Measurements from ENCODE around the gene OR1L6. TPM values are rescaled to one million over a fixed set of nuclear protein-coding genes. Genes with fewer than 3 reads are reported as not detected.

The OR1L6 gene
- polyA plus RNA-seq, 1 donor from 2014 or later: not detected

GRCh38 chr9:122777052-122777451, 34.9 kb downstream of the OR1L6 start (continued):
- TF ChIP-seq POLR2AphosphoS5 (IDR thresholded peaks at IDR 0.05): no peak

- Histone ChIP-seq H3F3A (ENCODE audit: insufficient read depth, low read length, poor library complexity, severe bottlenecking) (no peaks in the 10 kb centered on the region), H3K9me3 (ENCODE audit: low read length) (peaks cover 1% of the 10 kb centered on the region), H3K9me2 (ENCODE audit: insufficient read depth, low read length) (no peaks in the 10 kb centered on the region), H3K27me3 (ENCODE audit: insufficient read depth, low read depth, low read length) (no peaks in the 10 kb centered on the region), H4K20me1 (ENCODE audit: insufficient read depth) (no peaks in the 10 kb centered on the region), H3K4me2 (ENCODE audit: low read length) (no peak overlapping the region), H3K4me3 (ENCODE audit: low read length) (no peak overlapping the region), H3K36me3 (ENCODE audit: insufficient read depth, low read length) (no peaks in the 10 kb centered on the region), H3K27ac (ENCODE audit: low read length) (no peak overlapping the region), H3K9ac (ENCODE audit: low read length) (no peak overlapping the region), H2AFZ (ENCODE audit: low read depth, low read length) (no peak overlapping the region), H3K79me2 (replicated peaks; ENCODE audit: insufficient read depth, low read length) (no peaks in the 10 kb centered on the region)
- no peak for TF ChIP-seq RAD21 (conservative IDR thresholded peaks at IDR 0.05)
- TF ChIP-seq POLR2AphosphoS5 (IDR thresholded peaks at IDR 0.05): no peak
- no peak for TF ChIP-seq TAF1 (IDR thresholded peaks at IDR 0.05; ENCODE audit: low read depth)
- TF ChIP-seq EP300 (conservative IDR thresholded peaks at IDR 0.05; ENCODE audit: poor library complexity, severe bottlenecking): no peak
- no peak for TF ChIP-seq SMC3 (conservative IDR thresholded peaks at IDR 0.05; ENCODE audit: poor library complexity)
- TF ChIP-seq, protein P1, sequence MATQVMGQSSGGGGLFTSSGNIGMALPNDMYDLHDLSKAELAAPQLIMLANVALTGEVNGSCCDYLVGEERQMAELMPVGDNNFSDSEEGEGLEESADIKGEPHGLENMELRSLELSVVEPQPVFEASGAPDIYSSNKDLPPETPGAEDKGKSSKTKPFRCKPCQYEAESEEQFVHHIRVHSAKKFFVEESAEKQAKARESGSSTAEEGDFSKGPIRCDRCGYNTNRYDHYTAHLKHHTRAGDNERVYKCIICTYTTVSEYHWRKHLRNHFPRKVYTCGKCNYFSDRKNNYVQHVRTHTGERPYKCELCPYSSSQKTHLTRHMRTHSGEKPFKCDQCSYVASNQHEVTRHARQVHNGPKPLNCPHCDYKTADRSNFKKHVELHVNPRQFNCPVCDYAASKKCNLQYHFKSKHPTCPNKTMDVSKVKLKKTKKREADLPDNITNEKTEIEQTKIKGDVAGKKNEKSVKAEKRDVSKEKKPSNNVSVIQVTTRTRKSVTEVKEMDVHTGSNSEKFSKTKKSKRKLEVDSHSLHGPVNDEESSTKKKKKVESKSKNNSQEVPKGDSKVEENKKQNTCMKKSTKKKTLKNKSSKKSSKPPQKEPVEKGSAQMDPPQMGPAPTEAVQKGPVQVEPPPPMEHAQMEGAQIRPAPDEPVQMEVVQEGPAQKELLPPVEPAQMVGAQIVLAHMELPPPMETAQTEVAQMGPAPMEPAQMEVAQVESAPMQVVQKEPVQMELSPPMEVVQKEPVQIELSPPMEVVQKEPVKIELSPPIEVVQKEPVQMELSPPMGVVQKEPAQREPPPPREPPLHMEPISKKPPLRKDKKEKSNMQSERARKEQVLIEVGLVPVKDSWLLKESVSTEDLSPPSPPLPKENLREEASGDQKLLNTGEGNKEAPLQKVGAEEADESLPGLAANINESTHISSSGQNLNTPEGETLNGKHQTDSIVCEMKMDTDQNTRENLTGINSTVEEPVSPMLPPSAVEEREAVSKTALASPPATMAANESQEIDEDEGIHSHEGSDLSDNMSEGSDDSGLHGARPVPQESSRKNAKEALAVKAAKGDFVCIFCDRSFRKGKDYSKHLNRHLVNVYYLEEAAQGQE (IDR thresholded peaks at IDR 0.05; ENCODE audit: borderline replicate concordance): no peak
- TF ChIP-seq CTCF (IDR thresholded peaks at IDR 0.05; ENCODE audit: poor library complexity, severe bottlenecking): no peak
- no peak for TF ChIP-seq MXI1 (conservative IDR thresholded peaks at IDR 0.05; ENCODE audit: poor library complexity, severe bottlenecking)
- no peak for TF ChIP-seq EZH2 (IDR thresholded peaks at IDR 0.05; ENCODE audit: borderline replicate concordance, insufficient read depth, low read length, poor library complexity, severe bottlenecking)
Observed at GRCh38 chr9:122777935-122778627, 36.0 kb downstream of the OR1L6 start.

DNA sequence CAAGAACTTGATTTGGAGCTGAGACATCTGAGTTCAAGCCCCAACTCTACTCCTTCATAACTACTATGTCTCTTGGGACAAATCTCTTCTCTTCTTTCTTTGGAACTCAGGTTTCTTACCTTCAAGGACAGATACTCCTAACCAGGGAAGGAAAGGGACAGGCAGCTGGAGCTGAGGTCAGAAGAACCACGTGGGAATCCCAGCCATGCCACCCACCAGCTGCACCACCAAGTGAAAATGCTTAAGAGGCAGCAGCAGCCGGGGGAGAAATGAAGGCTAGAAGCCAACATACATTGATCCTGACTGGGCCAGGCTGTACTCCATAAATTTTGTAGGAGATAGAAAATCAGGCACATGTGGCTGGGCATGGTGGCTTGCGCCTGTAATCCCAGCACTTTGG, 37.1 kb downstream of the OR1L6 start:
- no peak for TF ChIP-seq EZH2 (IDR thresholded peaks at IDR 0.05; ENCODE audit: borderline replicate concordance, insufficient read depth, low read length, poor library complexity, severe bottlenecking)
- TF ChIP-seq, protein P1 (IDR thresholded peaks at IDR 0.05; ENCODE audit: borderline replicate concordance): no peak
- no peak for TF ChIP-seq TAF1 (IDR thresholded peaks at IDR 0.05; ENCODE audit: low read depth)
- no peak for TF ChIP-seq SMC3 (conservative IDR thresholded peaks at IDR 0.05; ENCODE audit: poor library complexity)
- TF ChIP-seq POLR2AphosphoS5 (IDR thresholded peaks at IDR 0.05): no peak
- TF ChIP-seq MXI1 (conservative IDR thresholded peaks at IDR 0.05; ENCODE audit: poor library complexity, severe bottlenecking): no peak
- no peak for TF ChIP-seq CTCF (IDR thresholded peaks at IDR 0.05; ENCODE audit: poor library complexity, severe bottlenecking)
- TF ChIP-seq EP300 (conservative IDR thresholded peaks at IDR 0.05; ENCODE audit: poor library complexity, severe bottlenecking): no peak
- no peak for TF ChIP-seq RAD21 (conservative IDR thresholded peaks at IDR 0.05)
- Histone ChIP-seq H3K4me2 (ENCODE audit: low read length) (no peak overlapping the region), H4K20me1 (ENCODE audit: insufficient read depth) (no peaks in the 10 kb centered on the region), H3K27ac (ENCODE audit: low read length) (no peak overlapping the region), H3K27me3 (ENCODE audit: insufficient read depth, low read depth, low read length) (no peaks in the 10 kb centered on the region), H3K9me3 (ENCODE audit: low read length) (no peaks in the 10 kb centered on the region), H3K79me2 (replicated peaks; ENCODE audit: insufficient read depth, low read length) (no peaks in the 10 kb centered on the region), H3F3A (ENCODE audit: insufficient read depth, low read length, poor library complexity, severe bottlenecking) (no peaks in the 10 kb centered on the region), H3K36me3 (ENCODE audit: insufficient read depth, low read length) (no peaks in the 10 kb centered on the region), H3K4me3 (ENCODE audit: low read length) (no peak overlapping the region), H3K9ac (ENCODE audit: low read length) (no peak overlapping the region), H3K9me2 (ENCODE audit: insufficient read depth, low read length) (no peaks in the 10 kb centered on the region), H2AFZ (ENCODE audit: low read depth, low read length) (no peak overlapping the region)

Data from neural cell (in vitro differentiated cells).